HCT116 (cell line): ENCODE results near the gene PON3. TPM values are rescaled to one million over a fixed set of nuclear protein-coding genes. Genes with fewer than 3 reads are reported as not detected.

Experiments
- ATAC-seq: fragments of 200-7000 bp; cut with Tn5 transposase; 2 replicates; pipeline ENCODE4 v1.9.1; 2020; ENCODE audit warnings: mild to moderate bottlenecking, moderate library complexity
- BruUV-seq: library from RNA; stranded (reverse); fragments of 400-500 nt; replicated peaks from 2 replicates; lab custom pipeline; 2021; lab: Mats Ljungman, UMichigan
- CTCF ChIA-PET: fragments of 300-600 bp; sonication (Branson Sonifier 250); formaldehyde crosslinking; loops from one replicate; lab custom pipeline; 2021; ENCODE audit warnings: antibody characterized with exemption; lab: Charles Lee
- POLR2A ChIA-PET: fragments of 300-600, 350-600 bp; sonication (Branson Sonifier 250); formaldehyde crosslinking; loops from one replicate; lab custom pipeline; 2021; ENCODE audit warnings: antibody characterized with exemption; lab: Charles Lee
- RAD21 ChIA-PET, 2 experiments: fragments of 300-600 bp; sonication (Branson Sonifier 250); formaldehyde crosslinking; loops; one replicate each; lab custom pipeline; 2023; ENCODE audit warnings: low total read pairs in 2 of 2; ENCODE audit not compliant: uncharacterized antibody in 2 of 2, unreplicated experiment in 2 of 2, low non-redundant PET in 1 of 2; lab: Charles Lee
- DNase-seq: peaks from one replicate; pipeline ENCODE4 v3.0.0-alpha.2; 2010; ENCODE audit warnings: low read depth, low spot score
- H2AFZ ChIP-seq: fragments of 200-600 bp; shearing (Covaris generic), sonication (generic); 2 replicates; pipeline ENCODE4 v1.6.1; 2017; ENCODE audit warnings: low read depth, mixed run types, mixed read lengths, antibody characterized with exemption, low read length; ENCODE audit not compliant: poor library complexity, severe bottlenecking
- H3K27ac ChIP-seq: 2 replicates; pipeline ENCODE4 v1.5.1; 2012; ENCODE audit warnings: low read depth, low read length
- H3K27me3 ChIP-seq: fragments of 200-600 bp; sonication (generic); 2 replicates; pipeline ENCODE4 v1.6.1; 2016; ENCODE audit warnings: mixed run types, low read length, mixed read lengths; ENCODE audit not compliant: insufficient read depth
- H3K36me3 ChIP-seq, 2 experiments: fragments of 200-500 bp in 1 of 2; fragments of 200-600 bp in 1 of 2; sonication (Bioruptor generic) in 1 of 2; sonication (generic) in 1 of 2; 2 replicates each; pipeline versions ENCODE4 v1.5.1 to v1.6.1; 2014 to 2016; ENCODE audit warnings: low read length in 2 of 2, inconsistent platforms in 1 of 2, mixed read lengths in 1 of 2, mixed run types in 1 of 2; ENCODE audit not compliant: insufficient read depth in 2 of 2, control insufficient read depth in 1 of 2
- H3K4me1 ChIP-seq, 2 experiments: fragments of 200-600 bp in 1 of 2; sonication (generic) in 1 of 2; 2 replicates each; pipeline versions ENCODE4 v1.5.1 to v1.6.1; 2012 to 2017; ENCODE audit warnings: low read length in 2 of 2, inconsistent platforms in 1 of 2, mild to moderate bottlenecking in 1 of 2, mixed read lengths in 1 of 2, mixed run types in 1 of 2, moderate library complexity in 1 of 2; ENCODE audit not compliant: insufficient read depth in 2 of 2, control insufficient read depth in 1 of 2
- H3K4me2 ChIP-seq: fragments of 200-600 bp; sonication (generic); 2 replicates; pipeline ENCODE4 v1.6.1; 2017; ENCODE audit warnings: mixed run types, low read length, mixed read lengths
- H3K4me3 ChIP-seq, 2 experiments: fragments of 200-600 bp in 1 of 2; sonication (generic) in 1 of 2; replicated peaks in 1 of 2; 2 replicates each; pipeline ENCODE4 v1.5.1; 2011 to 2016; ENCODE audit warnings: low read length in 2 of 2, control low read depth in 1 of 2, low read depth in 1 of 2, mild to moderate bottlenecking in 1 of 2, mixed read lengths in 1 of 2, mixed run types in 1 of 2
- H3K79me2 ChIP-seq: fragments of 200-600 bp; sonication (generic); 2 replicates; pipeline ENCODE4 v1.6.1; 2017; ENCODE audit warnings: mild to moderate bottlenecking, mixed run types, low read length, moderate library complexity, mixed read lengths; ENCODE audit not compliant: insufficient read depth
- H3K9ac ChIP-seq: fragments of 200-600 bp; sonication (generic); 2 replicates; pipeline ENCODE4 v1.6.1; 2016; ENCODE audit warnings: low read length, mixed read lengths
- H3K9me2 ChIP-seq: fragments of 200-600 bp; sonication (generic), shearing (Covaris generic); 2 replicates; pipeline ENCODE4 v1.6.1; 2017; ENCODE audit warnings: mixed run types, mild to moderate bottlenecking, moderate library complexity; ENCODE audit not compliant: insufficient read depth
- H3K9me3 ChIP-seq, 2 experiments: fragments of 200-500 bp in 1 of 2; fragments of 200-600 bp in 1 of 2; sonication (Bioruptor generic) in 1 of 2; sonication (generic) in 1 of 2; 2 replicates each; pipeline ENCODE4 v1.6.1; 2014 to 2017; ENCODE audit warnings: low read length in 2 of 2, mixed read lengths in 2 of 2, inconsistent platforms in 1 of 2, low read depth in 1 of 2, mild to moderate bottlenecking in 1 of 2, mixed run types in 1 of 2, moderate library complexity in 1 of 2; ENCODE audit not compliant: control insufficient read depth in 1 of 2, insufficient read depth in 1 of 2
- H4K20me1 ChIP-seq: fragments of 200-600 bp; sonication (generic), shearing (Covaris generic); 2 replicates; pipeline ENCODE4 v1.6.1; 2017; ENCODE audit warnings: mixed run types, mild to moderate bottlenecking, moderate library complexity; ENCODE audit not compliant: insufficient read depth
- CBX3 ChIP-seq: IDR thresholded peaks from 2 replicates; pipeline ENCODE4 v1.6.1; 2012; ENCODE audit warnings: low read depth
- CEBPB ChIP-seq: IDR thresholded peaks from 2 replicates; pipeline ENCODE4 v1.6.1; 2012; ENCODE audit warnings: low read depth
- EGR1 ChIP-seq: IDR thresholded peaks from 2 replicates; pipeline ENCODE4 v1.6.1; 2012; ENCODE audit warnings: low read depth
- EZH2 ChIP-seq: fragments of 200-600 bp; sonication (generic); IDR thresholded peaks from 2 replicates; pipeline ENCODE4 v1.6.1; 2017; ENCODE audit warnings: antibody characterized with exemption, mixed run types
- FOSL1 ChIP-seq: IDR thresholded peaks from 2 replicates; pipeline ENCODE4 v1.6.1; 2012; ENCODE audit warnings: low read depth
- MAX ChIP-seq: IDR thresholded peaks from 2 replicates; pipeline ENCODE4 v1.6.1; 2012
- SRF ChIP-seq: IDR thresholded peaks from 2 replicates; pipeline ENCODE4 v1.6.1; 2012; ENCODE audit warnings: low read depth
- ZNF274 ChIP-seq: fragments of 200-500 bp; sonication (Bioruptor generic); IDR thresholded peaks from 2 replicates; pipeline ENCODE4 v1.6.1; 2014; ENCODE audit warnings: mild to moderate bottlenecking, low read depth, low read length, inconsistent platforms
- intact Hi-C: fragments of 100-400 bp; cut with micrococcal nuclease; formaldehyde crosslinking; loops from 2 replicates; pipeline ENCODE4 v1.10.0; 2022
- total RNA-seq: library from RNA; stranded (reverse); gene quantifications from one replicate; pipeline ENCODE4 v1.2.1, GENCODE V29; 2021; ENCODE audit not compliant: unreplicated experiment
- TF ChIP-seq, protein P1 (sequence below): IDR thresholded peaks from 2 replicates; pipeline ENCODE4 v1.6.1; 2012

Gene PON3
- total RNA-seq, 1 experiment from 2014 or later: 2.6 TPM

GRCh38 chr7:95317546-95317945 is 78.6 kb downstream of the PON3 start:
- no peaks in the 10 kb centered on the region for H3K79me2 ChIP-seq
- H2AFZ ChIP-seq: peak overlapping the region; percentile 2
- no TSS peak for BruUV-seq
- ChIA-PET CTCF (no interaction called here), RAD21 (no interaction called here), POLR2A (no interaction called here)
- no peaks in the 10 kb centered on the region for H3K27me3 ChIP-seq
- H3K4me3 ChIP-seq: no peak overlapping the region
- no peaks in the 10 kb centered on the region for H3K4me1 ChIP-seq
- no peak overlapping the region for H3K4me2 ChIP-seq
- no peaks in the 10 kb centered on the region for H3K9me2 ChIP-seq
- DNase-seq: no peak
- no peaks in the 10 kb centered on the region for H3K36me3 ChIP-seq
- no peaks in the 10 kb centered on the region for H3K9me3 ChIP-seq
- intact Hi-C loops: no loop called here
- no peak for ATAC-seq
- H3K9ac ChIP-seq: no peak overlapping the region
- TF ChIP-seq CEBPB (no peak), MAX (no peak), ZNF274 (no peak), EGR1 (no peak), EZH2 (no peak)
- no peaks in the 10 kb centered on the region for H4K20me1 ChIP-seq
- H3K27ac ChIP-seq: no peak overlapping the region

DNA sequence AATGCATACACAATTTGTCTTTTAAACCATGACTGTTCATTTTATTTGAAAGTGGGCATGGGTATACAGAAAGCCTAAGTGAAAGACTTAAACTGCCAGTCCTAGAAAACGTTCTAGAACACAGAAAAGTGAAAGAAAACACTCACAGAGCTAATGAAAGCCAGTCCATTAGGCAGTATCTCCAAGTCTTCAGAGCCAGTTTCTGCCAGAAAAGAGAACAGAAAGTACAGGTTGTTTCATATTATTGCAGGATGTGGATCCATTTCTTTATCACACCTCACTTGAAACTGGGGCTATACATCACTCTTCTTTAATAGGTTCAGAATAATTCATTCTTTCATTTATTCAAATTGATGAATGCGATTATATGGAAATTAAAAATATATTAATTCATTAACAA is 79.6 kb downstream of the PON3 start:
- H3K9me2 ChIP-seq: no peaks in the 10 kb centered on the region
- H3K27me3 ChIP-seq: no peaks in the 10 kb centered on the region
- H3K9ac ChIP-seq: no peak overlapping the region
- BruUV-seq: no TSS peak
- no peaks in the 10 kb centered on the region for H3K79me2 ChIP-seq
- H4K20me1 ChIP-seq: no peaks in the 10 kb centered on the region
- H3K9me3 ChIP-seq: no peaks in the 10 kb centered on the region
- intact Hi-C loops: no loop called here
- no peak overlapping the region for H2AFZ ChIP-seq
- TF ChIP-seq CBX3 (no peak), FOSL1 (no peak), SRF (no peak), EZH2 (no peak), MAX (no peak)
- TF ChIP-seq, protein P1, sequence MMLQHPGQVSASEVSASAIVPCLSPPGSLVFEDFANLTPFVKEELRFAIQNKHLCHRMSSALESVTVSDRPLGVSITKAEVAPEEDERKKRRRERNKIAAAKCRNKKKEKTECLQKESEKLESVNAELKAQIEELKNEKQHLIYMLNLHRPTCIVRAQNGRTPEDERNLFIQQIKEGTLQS: no peak
- TF ChIP-seq, all 23 proteins: peak for 0
- Histone ChIP-seq H3K27ac (no peak overlapping the region), H3K4me2 (no peak overlapping the region), H3K4me1 (no peaks in the 10 kb centered on the region), H3K36me3 (no peaks in the 10 kb centered on the region), H3K4me3 (no peak overlapping the region)
- POLR2A ChIA-PET: no interaction called here
- RAD21 ChIA-PET: no interaction called here
- DNase-seq (no peak), ATAC-seq (no peak)
- CTCF ChIA-PET: no interaction called here
